HepG2 (cell line): ENCODE measurements around the gene GSPT1. TPM values are rescaled to one million over a fixed set of nuclear protein-coding genes. Genes with fewer than 3 reads are reported as not detected.

Source experiments
- CEBPZ ChIP-seq: IDR thresholded peaks from 2 replicates; pipeline ENCODE4 v1.6.1; 2012; ENCODE audit warnings: low read length, improper control_type of control experiment
- KDM5B ChIP-seq: sonication (generic); formaldehyde crosslinking; IDR thresholded peaks from 2 replicates; pipeline ENCODE4 v1.4.0; 2020; ENCODE audit warnings: missing genetic modification reagents, mild to moderate bottlenecking, borderline replicate concordance
- MLXIP ChIP-seq: sonication (generic); formaldehyde crosslinking; IDR thresholded peaks from 2 replicates; pipeline ENCODE4 v1.9.0; 2021; ENCODE audit warnings: missing genetic modification reagents, borderline replicate concordance
- PRDM4 ChIP-seq: sonication (generic); formaldehyde crosslinking; IDR thresholded peaks from 2 replicates; pipeline ENCODE4 v1.9.0; 2021; ENCODE audit warnings: missing genetic modification reagents, borderline replicate concordance
- SNRNP70 ChIP-seq: fragments of 200-400 bp; formaldehyde crosslinking; IDR thresholded peaks from 2 replicates; pipeline ENCODE4 v1.6.1; 2017; ENCODE audit warnings: mild to moderate bottlenecking, low read depth, low read length, moderate library complexity
- U2AF2 ChIP-seq: fragments of 200-400 bp; formaldehyde crosslinking; IDR thresholded peaks from 2 replicates; pipeline ENCODE4 v1.6.1; 2017; ENCODE audit warnings: low read depth, mild to moderate bottlenecking, low read length
- YEATS2 ChIP-seq: sonication (generic); formaldehyde crosslinking; IDR thresholded peaks from 2 replicates; pipeline ENCODE4 v1.4.0; 2020; ENCODE audit warnings: missing genetic modification reagents, borderline replicate concordance
- ZNF18 ChIP-seq: sonication (generic); formaldehyde crosslinking; IDR thresholded peaks from 2 replicates; pipeline ENCODE4 v1.8.0; 2022; ENCODE audit warnings: mild to moderate bottlenecking, missing genetic modification reagents; ENCODE audit not compliant: insufficient replicate concordance
- ZNF205 ChIP-seq: IDR thresholded peaks from 2 replicates; pipeline ENCODE4 v1.6.1; 2018; ENCODE audit warnings: missing biosample characterization, missing genetic modification reagents
- ZNF367 ChIP-seq: sonication (generic); formaldehyde crosslinking; IDR thresholded peaks from 2 replicates; pipeline ENCODE4 v1.4.0; 2020; ENCODE audit warnings: missing genetic modification reagents, borderline replicate concordance
- ZNF616 ChIP-seq: sonication (generic); formaldehyde crosslinking; IDR thresholded peaks from 2 replicates; pipeline ENCODE4 v1.5.0; 2020; ENCODE audit warnings: low read depth, mild to moderate bottlenecking, missing genetic modification reagents
- ZNF674 ChIP-seq: sonication (generic); formaldehyde crosslinking; IDR thresholded peaks from 2 replicates; pipeline ENCODE4 v1.5.0; 2020; ENCODE audit warnings: low read depth, mild to moderate bottlenecking, missing genetic modification reagents
- ZNF704 ChIP-seq: sonication (generic); formaldehyde crosslinking; IDR thresholded peaks from 2 replicates; pipeline ENCODE4 v1.8.1; 2023; ENCODE audit warnings: mild to moderate bottlenecking, inconsistent platforms, moderate library complexity, missing genetic modification reagents, borderline replicate concordance
- ZNF713 ChIP-seq: sonication (generic); formaldehyde crosslinking; IDR thresholded peaks from 2 replicates; pipeline ENCODE4 v1.4.0; 2020; ENCODE audit warnings: mild to moderate bottlenecking, missing genetic modification reagents
- ZSCAN25 ChIP-seq: sonication (generic); formaldehyde crosslinking; IDR thresholded peaks from 2 replicates; pipeline ENCODE4 v1.8.0; 2022; ENCODE audit warnings: mild to moderate bottlenecking, missing genetic modification reagents
- polyA plus RNA-seq, 8 experiments: library from polyadenylated mRNA; depleted of rRNA in 3 of 8; stranded (reverse) in 7 of 8; unstranded in 1 of 8; fragments of >200 nt; fragmentation: Illumina TruSeq in 4 of 8; extraction: Trizol in 4 of 8; gene quantifications; 2 replicates each; pipeline versions ENCODE4 v1.2.1 to v1.2.3, GENCODE V29; 2011 to 2016; ENCODE audit warnings: low read depth in 4 of 8, missing spikeins in 1 of 8, mixed read lengths in 1 of 8; ENCODE audit not compliant: insufficient read depth in 1 of 8
- total RNA-seq, 5 experiments: library from RNA; depleted of rRNA; stranded (reverse); fragments of >200 nt; fragmentation: Illumina TruSeq; extraction: Trizol; gene quantifications; 2 replicates each; pipeline ENCODE4 v1.2.3, GENCODE V29; 2016; ENCODE audit warnings: low read depth in 1 of 5

Gene GSPT1
- total and polyA plus RNA-seq, 2 of the 13 experiments (the other 11 are each of a cell fraction or from before 2014, with no cell fraction given) = 120 to 316 TPM

GRCh38 chr16:11915644-11916523 lies at the start of gene GSPT1 (continued):
- TF ChIP-seq ZNF18 (CRISPR knock-in tag) (peak; percentile 87), YEATS2 (CRISPR knock-in tag) (peak; percentile 94), CEBPZ (no peak), ZNF367 (CRISPR knock-in tag) (peak; percentile 22; the same call in 1 of the 2 replicates), PRDM4 (no peak), ZNF713 (CRISPR knock-in tag) (peak; percentile 98; the same call in 1 of the 2 replicates), ZNF616 (CRISPR knock-in tag) (0 out of 2 replicates have a peak, but pooled peaks have one; percentile 25), U2AF2 (0 out of 2 replicates have a peak, but pooled peaks have one; percentile 71), ZSCAN25 (peak; percentile 53; the same call in 1 of the 2 replicates), KDM5B (CRISPR knock-in tag) (peak; percentile 94; the same call in 1 of the 2 replicates), MLXIP (CRISPR knock-in tag) (peak; percentile 34; the same call in 1 of the 2 replicates), ZNF704 (CRISPR knock-in tag) (peak; percentile 97), SNRNP70 (no peak), ZNF205 (CRISPR knock-in tag) (peak; percentile 90), ZNF674 (CRISPR knock-in tag) (0 out of 2 replicates have a peak, but pooled peaks have one; percentile 7)
